ENCODE measurements around the gene SAMD3. TPM values are rescaled to one million over a fixed set of nuclear protein-coding genes. Genes with fewer than 3 reads are reported as not detected.

SAMD3 gene
- total RNA-seq, 1 donor from 2014 or later = 0.45 TPM

DNA sequence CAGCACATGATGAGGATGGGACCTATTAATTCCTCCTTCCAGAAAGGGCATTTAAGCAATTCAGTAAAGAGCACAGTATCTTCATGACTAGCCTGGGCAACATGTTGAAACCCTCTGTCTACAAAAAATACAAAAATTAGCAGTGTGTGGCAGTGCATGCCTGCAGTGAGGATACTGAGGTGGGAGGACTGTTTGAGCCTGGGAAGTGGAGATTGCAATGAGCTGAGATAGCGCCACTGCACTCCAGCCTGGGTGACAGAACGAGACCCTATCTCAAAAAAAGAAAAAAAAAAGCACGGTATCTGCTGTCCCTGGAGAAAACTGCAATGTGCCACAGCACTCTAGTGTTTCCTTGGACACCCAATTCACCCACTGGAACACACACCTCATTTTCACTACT lies 18.4 kb downstream of the SAMD3 start:
- no peak overlapping the region for H3K4me3 ChIP-seq (ENCODE audit: insufficient read depth, low read depth, low read length)
- H2AFZ ChIP-seq (ENCODE audit: low read depth, low read length) = no peak overlapping the region
- no peaks in the 10 kb centered on the region for H3K9me3 ChIP-seq (ENCODE audit: insufficient read depth, low read depth, low read length)
- peaks cover 2% of the 10 kb centered on the region for H3K27me3 Mint-ChIP-seq (ENCODE audit: low read depth, unreplicated experiment)
- H3K4me3 Mint-ChIP-seq (ENCODE audit: unreplicated experiment) = no peak overlapping the region
- peaks cover 4% of the 10 kb centered on the region for H3K36me3 ChIP-seq (ENCODE audit: insufficient read depth, low read length)
- no peaks in the 10 kb centered on the region for H3K36me3 Mint-ChIP-seq (ENCODE audit: low read depth, unreplicated experiment)
- H3K79me2 ChIP-seq (ENCODE audit: insufficient read depth, low read length) = no peaks in the 10 kb centered on the region
- H4K20me1 ChIP-seq (ENCODE audit: insufficient read depth, low read length) = no peaks in the 10 kb centered on the region
- peaks cover 6% of the 10 kb centered on the region for H3K9me3 Mint-ChIP-seq (ENCODE audit: unreplicated experiment)
- FAIRE-seq (no peak), DNase-seq (ENCODE audit: low read depth) (no peak)
- H3K4me1 Mint-ChIP-seq (ENCODE audit: low read depth, unreplicated experiment) = no peaks in the 10 kb centered on the region
- H3K27ac Mint-ChIP-seq (ENCODE audit: unreplicated experiment) = no peak overlapping the region
- no peak overlapping the region for H3K9ac ChIP-seq (ENCODE audit: low read length)
- H3K4me1 ChIP-seq (ENCODE audit: insufficient read depth, low read length) = no peaks in the 10 kb centered on the region
- no peak overlapping the region for H3K27ac ChIP-seq (ENCODE audit: low read depth, low read length)
- no peak for TF ChIP-seq EZH2 (IDR thresholded peaks at IDR 0.05; ENCODE audit: insufficient read depth, low read length)
- TF ChIP-seq, protein P1, sequence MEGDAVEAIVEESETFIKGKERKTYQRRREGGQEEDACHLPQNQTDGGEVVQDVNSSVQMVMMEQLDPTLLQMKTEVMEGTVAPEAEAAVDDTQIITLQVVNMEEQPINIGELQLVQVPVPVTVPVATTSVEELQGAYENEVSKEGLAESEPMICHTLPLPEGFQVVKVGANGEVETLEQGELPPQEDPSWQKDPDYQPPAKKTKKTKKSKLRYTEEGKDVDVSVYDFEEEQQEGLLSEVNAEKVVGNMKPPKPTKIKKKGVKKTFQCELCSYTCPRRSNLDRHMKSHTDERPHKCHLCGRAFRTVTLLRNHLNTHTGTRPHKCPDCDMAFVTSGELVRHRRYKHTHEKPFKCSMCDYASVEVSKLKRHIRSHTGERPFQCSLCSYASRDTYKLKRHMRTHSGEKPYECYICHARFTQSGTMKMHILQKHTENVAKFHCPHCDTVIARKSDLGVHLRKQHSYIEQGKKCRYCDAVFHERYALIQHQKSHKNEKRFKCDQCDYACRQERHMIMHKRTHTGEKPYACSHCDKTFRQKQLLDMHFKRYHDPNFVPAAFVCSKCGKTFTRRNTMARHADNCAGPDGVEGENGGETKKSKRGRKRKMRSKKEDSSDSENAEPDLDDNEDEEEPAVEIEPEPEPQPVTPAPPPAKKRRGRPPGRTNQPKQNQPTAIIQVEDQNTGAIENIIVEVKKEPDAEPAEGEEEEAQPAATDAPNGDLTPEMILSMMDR (IDR thresholded peaks at IDR 0.05; ENCODE audit: insufficient read depth, low read depth, low read length) = no peak
- no peak overlapping the region for H3K4me2 ChIP-seq (ENCODE audit: low read length)
- H3K27me3 ChIP-seq (ENCODE audit: insufficient read depth, low read length) = no peaks in the 10 kb centered on the region

GRCh38 chr6:130203370-130203769 lies 19.4 kb downstream of the SAMD3 start:
- Mint-ChIP-seq H3K27ac (ENCODE audit: unreplicated experiment) (no peak overlapping the region), H3K4me3 (ENCODE audit: unreplicated experiment) (no peak overlapping the region), H3K36me3 (ENCODE audit: low read depth, unreplicated experiment) (no peaks in the 10 kb centered on the region), H3K9me3 (ENCODE audit: unreplicated experiment) (peaks cover 5% of the 10 kb centered on the region), H3K27me3 (ENCODE audit: low read depth, unreplicated experiment) (peaks cover 2% of the 10 kb centered on the region), H3K4me1 (ENCODE audit: low read depth, unreplicated experiment) (no peaks in the 10 kb centered on the region)
- Histone ChIP-seq H3K9ac (ENCODE audit: low read length) (no peak overlapping the region), H3K4me1 (ENCODE audit: insufficient read depth, low read length) (no peaks in the 10 kb centered on the region), H3K9me3 (ENCODE audit: insufficient read depth, low read depth, low read length) (no peaks in the 10 kb centered on the region), H3K4me3 (ENCODE audit: insufficient read depth, low read depth, low read length) (no peak overlapping the region), H3K27me3 (ENCODE audit: insufficient read depth, low read length) (no peaks in the 10 kb centered on the region), H3K4me2 (ENCODE audit: low read length) (no peak overlapping the region), H3K36me3 (ENCODE audit: insufficient read depth, low read length) (peaks cover 4% of the 10 kb centered on the region), H2AFZ (ENCODE audit: low read depth, low read length) (no peak overlapping the region), H3K27ac (ENCODE audit: low read depth, low read length) (no peak overlapping the region), H4K20me1 (ENCODE audit: insufficient read depth, low read length) (no peaks in the 10 kb centered on the region), H3K79me2 (ENCODE audit: insufficient read depth, low read length) (no peaks in the 10 kb centered on the region)
- FAIRE-seq (no peak), DNase-seq (ENCODE audit: low read depth) (no peak)
- no peak for TF ChIP-seq EZH2 (IDR thresholded peaks at IDR 0.05; ENCODE audit: insufficient read depth, low read length)
- TF ChIP-seq, protein P1 (IDR thresholded peaks at IDR 0.05; ENCODE audit: insufficient read depth, low read depth, low read length) = no peak

- Histone ChIP-seq H3K36me3 (ENCODE audit: insufficient read depth, low read length) (peaks cover 4% of the 10 kb centered on the region), H3K27ac (ENCODE audit: low read depth, low read length) (no peak overlapping the region), H3K4me3 (ENCODE audit: insufficient read depth, low read depth, low read length) (no peak overlapping the region), H3K9ac (ENCODE audit: low read length) (no peak overlapping the region), H3K9me3 (ENCODE audit: insufficient read depth, low read depth, low read length) (no peaks in the 10 kb centered on the region), H3K79me2 (ENCODE audit: insufficient read depth, low read length) (no peaks in the 10 kb centered on the region), H3K27me3 (ENCODE audit: insufficient read depth, low read length) (no peaks in the 10 kb centered on the region), H2AFZ (ENCODE audit: low read depth, low read length) (no peak overlapping the region), H4K20me1 (ENCODE audit: insufficient read depth, low read length) (no peaks in the 10 kb centered on the region), H3K4me1 (ENCODE audit: insufficient read depth, low read length) (no peaks in the 10 kb centered on the region), H3K4me2 (ENCODE audit: low read length) (no peak overlapping the region)
- H3K36me3 Mint-ChIP-seq (ENCODE audit: low read depth, unreplicated experiment) = no peaks in the 10 kb centered on the region
- no peak for TF ChIP-seq EZH2 (IDR thresholded peaks at IDR 0.05; ENCODE audit: insufficient read depth, low read length)
- TF ChIP-seq, protein P1 (IDR thresholded peaks at IDR 0.05; ENCODE audit: insufficient read depth, low read depth, low read length) = no peak
- H3K9me3 Mint-ChIP-seq (ENCODE audit: unreplicated experiment) = no peaks in the 10 kb centered on the region
- no peak for DNase-seq (ENCODE audit: low read depth)
- H3K4me3 Mint-ChIP-seq (ENCODE audit: unreplicated experiment) = no peak overlapping the region
- H3K27me3 Mint-ChIP-seq (ENCODE audit: low read depth, unreplicated experiment) = peaks cover 2% of the 10 kb centered on the region
- H3K4me1 Mint-ChIP-seq (ENCODE audit: low read depth, unreplicated experiment) = no peaks in the 10 kb centered on the region
- FAIRE-seq = no peak
- H3K27ac Mint-ChIP-seq (ENCODE audit: unreplicated experiment) = no peak overlapping the region
Measured at GRCh38 chr6:130202782-130203181, 20.0 kb downstream of the SAMD3 start.
